ENCODE measurements around the gene MTURN. TPM values are rescaled to one million over a fixed set of nuclear protein-coding genes. Genes with fewer than 3 reads are reported as not detected.

MTURN gene
- total RNA-seq, 1 experiment from 2014 or later, result 2.2 TPM

DNA sequence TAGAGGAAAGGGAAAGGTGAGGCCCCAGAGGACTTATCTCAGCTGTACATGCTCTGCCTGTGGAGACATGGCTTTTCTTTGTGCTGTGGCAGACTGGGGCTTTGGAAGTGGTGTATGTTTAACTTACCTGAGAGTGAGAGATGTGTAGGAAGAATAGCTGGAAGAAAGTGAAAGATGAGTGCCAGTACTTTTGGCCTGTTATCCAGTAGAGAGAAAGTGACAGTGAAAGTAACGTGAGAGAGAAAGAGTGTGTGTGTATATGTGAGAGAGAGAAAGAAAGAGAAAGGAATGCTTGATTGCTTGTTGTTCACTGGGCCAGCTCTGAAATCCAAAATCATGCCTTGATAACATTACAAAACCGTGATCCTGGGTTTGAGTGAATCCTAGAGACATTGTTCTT lies 25.5 kb downstream of the MTURN start:
- no peaks in the 10 kb centered on the region for H3K9me3 Mint-ChIP-seq (ENCODE audit: unreplicated experiment)
- intact Hi-C loops (cut with micrococcal nuclease; ENCODE audit: unreplicated experiment), result no loop called here
- no peaks in the 10 kb centered on the region for H3K9me3 ChIP-seq
- no peaks in the 10 kb centered on the region for H3K36me3 Mint-ChIP-seq (ENCODE audit: insufficient read depth, unreplicated experiment)
- H3K27ac Mint-ChIP-seq (ENCODE audit: unreplicated experiment), result no peak overlapping the region
- H3K36me3 ChIP-seq (ENCODE audit: control insufficient read depth, insufficient read depth, low read length), result no peaks in the 10 kb centered on the region
- no TSS peak for BruUV-seq (replicated peaks)
- no peaks in the 10 kb centered on the region for H3K27me3 ChIP-seq (replicated peaks; ENCODE audit: control insufficient read depth, insufficient read depth, low read length)
- H3K27me3 Mint-ChIP-seq (ENCODE audit: insufficient read depth, unreplicated experiment), result peaks cover 3% of the 10 kb centered on the region
- ChIA-PET POLR2A (no interaction called here), CTCF (interaction anchor here (0.6 to 0.8 kb wide), 2 partner anchors 38 to 1283 kb away, joined by 3 read pairs; no protein-coding TSS in a partner anchor)
- peaks cover under 1% of the 10 kb centered on the region; the same call in 1 of the 2 replicates for H3K4me1 ChIP-seq
- H3K4me3 Mint-ChIP-seq (ENCODE audit: unreplicated experiment), result no peak overlapping the region
- no peak for DNase-seq
- H3K4me1 Mint-ChIP-seq (ENCODE audit: low read depth, unreplicated experiment), result no peaks in the 10 kb centered on the region
- TF ChIP-seq, protein P1, sequence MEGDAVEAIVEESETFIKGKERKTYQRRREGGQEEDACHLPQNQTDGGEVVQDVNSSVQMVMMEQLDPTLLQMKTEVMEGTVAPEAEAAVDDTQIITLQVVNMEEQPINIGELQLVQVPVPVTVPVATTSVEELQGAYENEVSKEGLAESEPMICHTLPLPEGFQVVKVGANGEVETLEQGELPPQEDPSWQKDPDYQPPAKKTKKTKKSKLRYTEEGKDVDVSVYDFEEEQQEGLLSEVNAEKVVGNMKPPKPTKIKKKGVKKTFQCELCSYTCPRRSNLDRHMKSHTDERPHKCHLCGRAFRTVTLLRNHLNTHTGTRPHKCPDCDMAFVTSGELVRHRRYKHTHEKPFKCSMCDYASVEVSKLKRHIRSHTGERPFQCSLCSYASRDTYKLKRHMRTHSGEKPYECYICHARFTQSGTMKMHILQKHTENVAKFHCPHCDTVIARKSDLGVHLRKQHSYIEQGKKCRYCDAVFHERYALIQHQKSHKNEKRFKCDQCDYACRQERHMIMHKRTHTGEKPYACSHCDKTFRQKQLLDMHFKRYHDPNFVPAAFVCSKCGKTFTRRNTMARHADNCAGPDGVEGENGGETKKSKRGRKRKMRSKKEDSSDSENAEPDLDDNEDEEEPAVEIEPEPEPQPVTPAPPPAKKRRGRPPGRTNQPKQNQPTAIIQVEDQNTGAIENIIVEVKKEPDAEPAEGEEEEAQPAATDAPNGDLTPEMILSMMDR (IDR thresholded peaks at IDR 0.05; ENCODE audit: insufficient read depth in 1 of 2, low read depth in 1 of 2, low read length in 1 of 2, severe bottlenecking in 1 of 2, unreplicated experiment in 1 of 2), result no peak
- H3K4me3 ChIP-seq (ENCODE audit: low read depth, low read length), result no peak overlapping the region

- Histone ChIP-seq H3K27me3 (replicated peaks; ENCODE audit: control insufficient read depth, insufficient read depth, low read length) (no peaks in the 10 kb centered on the region), H3K9me3 (no peaks in the 10 kb centered on the region), H3K4me3 (ENCODE audit: low read depth, low read length) (no peak overlapping the region), H3K4me1 (peaks cover 15% of the 10 kb centered on the region; the same call in 1 of the 2 replicates), H3K36me3 (ENCODE audit: control insufficient read depth, insufficient read depth, low read length) (no peaks in the 10 kb centered on the region)
- intact Hi-C loops (cut with micrococcal nuclease; ENCODE audit: unreplicated experiment), result no loop called here
- ChIA-PET POLR2A (no interaction called here), CTCF (interaction anchor here (0.7 kb wide), 2 partner anchors 112 to 236 kb away, joined by 3 read pairs; no protein-coding TSS in a partner anchor)
- BruUV-seq (replicated peaks), result no TSS peak
- TF ChIP-seq, protein P1 (IDR thresholded peaks at IDR 0.05; ENCODE audit: insufficient read depth in 1 of 2, low read depth in 1 of 2, low read length in 1 of 2, severe bottlenecking in 1 of 2, unreplicated experiment in 1 of 2), result no peak
- no peak overlapping the region for H3K27ac Mint-ChIP-seq (ENCODE audit: unreplicated experiment)
- no peak for DNase-seq
- H3K36me3 Mint-ChIP-seq (ENCODE audit: insufficient read depth, unreplicated experiment), result no peaks in the 10 kb centered on the region
- H3K9me3 Mint-ChIP-seq (ENCODE audit: unreplicated experiment), result no peaks in the 10 kb centered on the region
- H3K4me1 Mint-ChIP-seq (ENCODE audit: low read depth, unreplicated experiment), result no peaks in the 10 kb centered on the region
- H3K4me3 Mint-ChIP-seq (ENCODE audit: unreplicated experiment), result no peak overlapping the region
- H3K27me3 Mint-ChIP-seq (ENCODE audit: insufficient read depth, unreplicated experiment), result peaks cover 3% of the 10 kb centered on the region
Observed at GRCh38 chr7:30162133-30162532, 27.3 kb downstream of the MTURN start.

DNA sequence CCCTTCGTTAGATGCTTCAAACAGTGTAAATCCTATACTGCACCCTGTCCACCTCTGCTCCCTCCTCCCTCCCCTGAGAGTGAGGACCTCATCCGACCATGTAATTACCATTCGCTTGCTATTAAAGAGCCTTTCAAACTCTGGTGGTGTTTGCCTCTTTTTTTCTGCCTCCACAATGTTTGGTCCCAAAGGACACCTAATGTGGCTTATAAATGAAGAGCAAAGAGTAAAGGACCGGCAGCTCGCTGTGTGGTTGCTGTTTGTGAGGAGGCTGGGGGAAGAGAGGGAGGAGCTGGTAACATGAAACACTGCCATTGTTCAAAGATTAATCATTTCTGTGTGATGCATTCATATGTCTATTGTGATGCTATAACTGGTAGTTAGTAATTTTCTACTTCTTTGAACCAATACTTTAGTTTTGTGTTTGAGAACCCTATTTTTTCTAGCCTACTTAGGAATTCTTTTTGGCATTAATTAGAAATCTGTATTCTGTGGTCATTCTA lies 27.9 kb downstream of the MTURN start:
- Histone ChIP-seq H3K27me3 (replicated peaks; ENCODE audit: control insufficient read depth, insufficient read depth, low read length) (no peaks in the 10 kb centered on the region), H3K4me3 (ENCODE audit: low read depth, low read length) (no peak overlapping the region), H3K4me1 (peaks cover 15% of the 10 kb centered on the region; the same call in 1 of the 2 replicates), H3K36me3 (ENCODE audit: control insufficient read depth, insufficient read depth, low read length) (no peaks in the 10 kb centered on the region), H3K9me3 (no peaks in the 10 kb centered on the region)
- TF ChIP-seq, protein P1 (IDR thresholded peaks at IDR 0.05; ENCODE audit: insufficient read depth in 1 of 2, low read depth in 1 of 2, low read length in 1 of 2, severe bottlenecking in 1 of 2, unreplicated experiment in 1 of 2), result no peak
- CTCF ChIA-PET, result interaction anchor here (0.7 kb wide), 1 partner anchor 236 kb away, joined by 3 read pairs; no protein-coding TSS in a partner anchor
- H3K27me3 Mint-ChIP-seq (ENCODE audit: insufficient read depth, unreplicated experiment), result peaks cover 4% of the 10 kb centered on the region
- BruUV-seq (replicated peaks), result no TSS peak
- intact Hi-C loops (cut with micrococcal nuclease; ENCODE audit: unreplicated experiment), result no loop called here
- DNase-seq, result no peak
- H3K27ac Mint-ChIP-seq (ENCODE audit: unreplicated experiment), result no peak overlapping the region
- POLR2A ChIA-PET, result no interaction called here
- no peaks in the 10 kb centered on the region for H3K9me3 Mint-ChIP-seq (ENCODE audit: unreplicated experiment)
- no peak overlapping the region for H3K4me3 Mint-ChIP-seq (ENCODE audit: unreplicated experiment)
- H3K4me1 Mint-ChIP-seq (ENCODE audit: low read depth, unreplicated experiment), result no peaks in the 10 kb centered on the region
- no peaks in the 10 kb centered on the region for H3K36me3 Mint-ChIP-seq (ENCODE audit: insufficient read depth, unreplicated experiment)

Data from Caco-2 (cell line).